Lower leg skin (tissue), 4 donors: ENCODE data around the gene P2RY2. TPM values are rescaled to one million over a fixed set of nuclear protein-coding genes. Genes with fewer than 3 reads are reported as not detected.
A peak's percentile ranks its signal among the peaks of the same experiment; 100 is the strongest.

Source experiments
- DNase-seq, 2 donors: peaks; one replicate each; pipeline ENCODE4 v3.0.0-alpha.2; 2019; ENCODE audit warnings: low spot score in 2 of 2
- H3K4me3 ChIP-seq: fragments of 200-600 bp; sonication (generic); 2 replicates; pipeline ENCODE4 v1.5.1; 2017; ENCODE audit warnings: mild to moderate bottlenecking, low read depth; ENCODE audit not compliant: poor library complexity, severe bottlenecking
- CTCF ChIP-seq, 3 donors: fragments of 450-650 bp; IDR thresholded peaks; one replicate each; pipeline ENCODE4 v1.5.1; 2016; ENCODE audit warnings: antibody characterized with exemption in 3 of 3, mild to moderate bottlenecking in 3 of 3, moderate library complexity in 2 of 3
- POLR2A ChIP-seq, 2 donors: fragments of 450-650 bp; IDR thresholded peaks; one replicate each; pipeline ENCODE4 v1.6.1; 2016 to 2017; ENCODE audit warnings: antibody characterized with exemption in 2 of 2, mild to moderate bottlenecking in 1 of 2, moderate library complexity in 1 of 2
- WGBS, 2 donors: methylation state at CpG; one replicate each; pipeline ENCODE4 v1.1.5; 2018; 5-methylcytosine and 5-hydroxymethylcytosine counted together
- intact Hi-C: fragments of 100-400 bp; cut with DNase I; formaldehyde crosslinking; loops from one replicate; pipeline ENCODE4 v1.15.0; 2023; ENCODE audit warnings: low total_unique reads
- total RNA-seq, 4 donors: library from RNA; depleted of rRNA; stranded (reverse); fragments of >200 nt; gene quantifications; one replicate each; pipeline ENCODE4 v1.1.0, GENCODE V29; 2016

Gene P2RY2
- total RNA-seq, 4 donors from 2014 or later: 3.2 to 8.7 (median 5.1) TPM

- DNase-seq: no peak
- TF ChIP-seq CTCF (IDR thresholded peaks at IDR 0.05): no peak
- no peak for TF ChIP-seq POLR2A (IDR thresholded peaks at IDR 0.05)
- no peak overlapping the region for H3K4me3 ChIP-seq
- intact Hi-C loops: loop anchor here (10.0 kb wide), 1 partner anchor 54 kb away; no protein-coding TSS in a partner anchor
- WGBS, 2 donors: 91 to 96% methylated on average over 4 to 6 of the region's 6 CpGs
Observed at GRCh38 chr11:73239111-73239521, 21.0 kb downstream of the P2RY2 start.

GRCh38 chr11:73239571-73240189 lies 21.6 kb downstream of the P2RY2 start:
- no peak for DNase-seq
- no peak overlapping the region for H3K4me3 ChIP-seq
- WGBS, 2 donors: 79 to 83% methylated on average over 6 to 7 of the region's 7 CpGs
- no peak for TF ChIP-seq POLR2A (IDR thresholded peaks at IDR 0.05)
- no peak for TF ChIP-seq CTCF (IDR thresholded peaks at IDR 0.05)
- intact Hi-C loops: loop anchor here (10.0 kb wide), 1 partner anchor 55 kb away; no protein-coding TSS in a partner anchor

DNA sequence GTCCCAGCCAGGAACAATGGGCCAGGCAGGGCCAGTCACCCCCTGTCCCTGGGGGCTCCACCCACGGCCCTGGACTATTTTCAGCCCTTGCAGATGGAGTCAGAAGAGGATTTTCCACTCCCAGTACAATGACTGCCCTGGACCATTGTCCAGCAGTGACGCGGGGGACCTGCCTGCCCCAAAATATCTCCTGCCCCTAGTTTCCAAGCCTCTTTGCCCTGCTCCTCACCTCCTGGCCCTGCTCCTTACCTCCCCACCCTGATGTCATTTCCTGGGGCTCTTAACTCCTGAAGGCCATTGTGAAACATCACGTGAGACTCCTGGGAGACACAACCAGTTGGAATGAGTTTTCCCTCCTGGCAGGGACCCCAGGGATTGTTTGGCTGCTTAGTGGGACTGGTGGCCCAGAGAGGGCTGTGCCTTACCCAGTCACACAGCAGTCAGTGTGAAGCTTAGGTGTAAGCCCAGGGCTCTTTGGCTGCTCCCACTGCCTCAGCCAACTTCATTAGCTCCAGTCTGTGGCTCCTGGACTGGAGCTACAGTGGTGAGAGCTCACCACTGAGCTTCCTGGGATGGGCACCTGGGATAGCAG lies 22.2 kb downstream of the P2RY2 start:
- H3K4me3 ChIP-seq: no peak overlapping the region
- intact Hi-C loops: no loop called here
- WGBS, 2 donors: 23 to 47% methylated on average over 4 of the region's 4 CpGs
- TF ChIP-seq CTCF (IDR thresholded peaks at IDR 0.05) (no peak), POLR2A (IDR thresholded peaks at IDR 0.05) (no peak)
- no peak for DNase-seq

GRCh38 chr11:73241300-73241699 lies 23.2 kb downstream of the P2RY2 start:
- no peak for DNase-seq
- H3K4me3 ChIP-seq: no peak overlapping the region
- TF ChIP-seq POLR2A (IDR thresholded peaks at IDR 0.05) (no peak), CTCF (IDR thresholded peaks at IDR 0.05) (no peak)
- intact Hi-C loops: no loop called here
- 89 to 91% methylated on average over 4 of the region's 4 CpGs for WGBS, 2 donors

GRCh38 chr11:73242251-73243092 lies 24.4 kb downstream of the P2RY2 start:
- peak; percentile 38 to 90 for DNase-seq
- H3K4me3 ChIP-seq: no peak overlapping the region
- WGBS, 2 donors: 26% methylated on average over 12 of the region's 12 CpGs
- intact Hi-C loops: loop anchor here (2.0 kb wide), 1 partner anchor 412 kb away; no protein-coding TSS in a partner anchor
- TF ChIP-seq POLR2A (IDR thresholded peaks at IDR 0.05) (no peak), CTCF (IDR thresholded peaks at IDR 0.05) (peak in 1 of 3 donors; percentile 38)
